GM19328 (cell line): ENCODE data around the gene GHR.

ENCODE experiments used
- ATAC-seq: cut with Tn5 transposase; IDR thresholded peaks from one replicate; pipeline ENCODE4 v1.9.1; 2021; ENCODE audit warnings: mild to moderate bottlenecking, moderate library complexity; ENCODE audit not compliant: unreplicated experiment

The GHR gene

DNA sequence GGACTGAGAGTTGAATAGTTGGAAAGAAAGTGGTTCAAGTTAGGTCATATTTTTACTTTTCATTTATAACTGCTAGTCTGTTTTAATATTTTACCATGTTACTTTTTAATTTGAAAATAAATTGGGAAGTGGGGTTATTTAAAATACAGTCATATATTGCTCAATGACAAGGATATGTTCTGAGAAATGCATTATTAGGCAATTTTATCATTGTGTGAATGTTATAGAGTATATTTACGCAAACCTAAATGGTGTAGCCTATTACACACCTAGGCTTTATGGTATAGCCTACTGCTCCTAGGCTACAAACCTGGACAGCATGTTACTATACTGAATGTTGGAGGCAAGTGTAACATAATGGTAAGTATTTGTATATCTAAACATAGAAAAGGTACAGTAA is 338.6 kb downstream of the GHR start:
- no peak for ATAC-seq

DNA sequence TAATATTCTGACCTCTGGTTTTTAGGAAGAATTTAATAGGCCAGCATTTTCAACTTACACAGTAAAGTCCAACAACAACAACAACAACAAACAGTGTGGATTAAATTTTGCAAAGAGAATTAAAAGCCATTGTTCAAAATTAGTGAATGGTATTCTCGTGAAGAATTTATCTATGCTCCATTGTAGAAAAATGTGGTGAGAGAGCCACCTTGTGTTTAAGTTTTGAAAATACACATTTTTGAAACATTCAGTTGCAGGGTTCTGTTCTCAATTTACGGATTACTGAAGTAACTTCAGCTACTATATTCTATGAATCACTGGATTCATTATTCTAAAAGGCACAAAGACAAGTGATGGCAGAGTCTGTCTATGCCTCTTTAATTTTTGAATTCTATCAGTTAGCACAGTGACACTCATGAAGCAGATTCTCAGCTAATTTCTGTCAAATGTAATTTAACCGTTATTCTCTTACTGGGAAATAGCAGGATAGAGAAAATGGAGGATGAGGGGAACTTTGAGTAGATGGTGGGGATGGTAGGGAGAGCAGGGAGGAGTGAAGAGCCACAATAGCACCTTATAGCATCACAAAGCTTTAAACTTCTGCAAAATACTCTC is 344.4 kb downstream of the GHR start:
- ATAC-seq: no peak

DNA sequence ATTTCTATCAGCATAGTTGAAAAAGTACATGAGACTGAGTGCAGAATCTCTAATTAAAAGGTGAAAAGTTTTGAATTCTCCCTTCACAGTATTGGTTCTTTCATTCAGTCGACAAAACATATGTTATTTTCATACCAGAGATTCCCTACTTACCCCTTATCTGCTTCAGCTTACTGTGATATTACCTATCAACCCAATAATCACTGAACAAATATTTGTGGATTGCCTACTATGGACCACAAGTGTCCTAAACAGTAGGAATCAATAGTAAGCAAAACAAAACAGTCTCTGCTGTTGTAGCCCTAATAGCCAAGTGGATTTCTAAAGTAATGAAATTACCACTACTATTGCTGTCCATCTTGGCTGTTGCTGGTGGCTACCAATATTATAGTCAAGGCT is 344.9 kb downstream of the GHR start:
- ATAC-seq: no peak

DNA sequence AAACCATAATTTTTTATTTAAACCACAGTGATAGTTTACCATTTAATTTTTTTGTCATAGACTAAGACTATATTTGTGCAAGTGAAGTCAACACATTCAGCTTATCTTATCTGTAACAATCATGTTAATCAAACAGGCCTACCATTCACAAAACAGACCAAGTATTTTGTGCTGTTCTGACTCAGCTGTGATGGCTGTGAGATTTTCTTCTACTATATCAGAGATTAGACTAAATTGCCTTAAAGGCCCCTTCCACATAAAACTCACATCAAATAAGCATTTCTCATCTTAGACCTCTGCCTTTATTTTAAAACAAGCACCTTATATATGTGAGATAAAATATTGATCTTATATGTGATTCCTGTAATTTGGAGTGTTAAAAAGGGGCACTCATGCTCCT is 346.8 kb downstream of the GHR start:
- no peak for ATAC-seq
